OCI-LY1 (cell line): ENCODE results near the gene HTR4.

Experiments
- H2AFZ ChIP-seq: fragments of 200-600 bp; sonication (generic), shearing (Covaris generic); 2 replicates; pipeline ENCODE4 v1.6.0; 2014; ENCODE audit warnings: antibody characterized with exemption, mild to moderate bottlenecking, low read length
- H3F3A ChIP-seq: fragments of 200-600 bp; sonication (generic), shearing (Covaris generic); 2 replicates; pipeline ENCODE4 v1.6.0; 2014; ENCODE audit warnings: mild to moderate bottlenecking, antibody characterized with exemption, low read length, moderate library complexity; ENCODE audit not compliant: insufficient read depth
- H3K27ac ChIP-seq: fragments of 200-600 bp; sonication (generic); 2 replicates; pipeline ENCODE4 v1.5.1; 2014; ENCODE audit warnings: low read length, mixed run types, mild to moderate bottlenecking, low read depth; ENCODE audit not compliant: poor library complexity, severe bottlenecking
- H3K27me3 ChIP-seq: fragments of 200-600 bp; sonication (generic); 2 replicates; pipeline ENCODE4 v1.6.0; 2014; ENCODE audit warnings: antibody characterized with exemption, mild to moderate bottlenecking, low read length, moderate library complexity; ENCODE audit not compliant: insufficient read depth
- H3K36me3 ChIP-seq: fragments of 200-600 bp; sonication (generic); 2 replicates; pipeline ENCODE4 v1.6.1; 2014; ENCODE audit warnings: mild to moderate bottlenecking, antibody characterized with exemption, low read length, moderate library complexity, mixed read lengths; ENCODE audit not compliant: insufficient read depth
- H3K4me1 ChIP-seq: fragments of 200-600 bp; sonication (generic); 2 replicates; pipeline ENCODE4 v1.5.1; 2014; ENCODE audit warnings: mild to moderate bottlenecking, low read length, moderate library complexity; ENCODE audit not compliant: insufficient read depth, severe bottlenecking
- H3K4me2 ChIP-seq: fragments of 200-600 bp; sonication (generic), shearing (Covaris generic); 2 replicates; pipeline ENCODE4 v1.6.1; 2014; ENCODE audit warnings: low read length
- H3K4me3 ChIP-seq: fragments of 200-600 bp; sonication (generic); 2 replicates; pipeline ENCODE4 v1.5.1; 2014; ENCODE audit warnings: low read length, low read depth, mild to moderate bottlenecking, mixed read lengths; ENCODE audit not compliant: poor library complexity, severe bottlenecking
- H3K79me2 ChIP-seq: fragments of 200-600 bp; shearing (Covaris generic); 2 replicates; pipeline ENCODE4 v1.6.1; 2016; ENCODE audit warnings: mixed run types, low read length, mixed read lengths; ENCODE audit not compliant: insufficient read depth
- H3K9ac ChIP-seq: fragments of 200-600 bp; sonication (generic), shearing (Covaris generic); 2 replicates; pipeline ENCODE4 v1.6.1; 2014; ENCODE audit warnings: mild to moderate bottlenecking, low read length, mixed read lengths
- H3K9me2 ChIP-seq: fragments of 200-600 bp; sonication (generic), shearing (Covaris generic); 2 replicates; pipeline ENCODE4 v1.6.1; 2014; ENCODE audit warnings: low read depth, mild to moderate bottlenecking, low read length, mixed read lengths
- H3K9me3 ChIP-seq: fragments of 200-600 bp; shearing (Covaris generic); 2 replicates; pipeline ENCODE4 v1.6.1; 2014; ENCODE audit warnings: low read length, mixed read lengths
- H4K20me1 ChIP-seq: fragments of 200-600 bp; sonication (generic), shearing (Covaris generic); 2 replicates; pipeline ENCODE4 v1.6.0; 2016; ENCODE audit warnings: mild to moderate bottlenecking, low read length; ENCODE audit not compliant: insufficient read depth
- EZH2 ChIP-seq: fragments of 200-600 bp; sonication (generic), shearing (Covaris generic); IDR thresholded peaks from 2 replicates; pipeline ENCODE4 v1.8.0; 2017; ENCODE audit warnings: borderline replicate concordance, mixed run types, mild to moderate bottlenecking, antibody characterized with exemption, low read length, moderate library complexity, mixed read lengths
- TF ChIP-seq, protein P1 (sequence below): fragments of 200-600 bp; sonication (generic), shearing (Covaris generic); IDR thresholded peaks from 2 replicates; pipeline ENCODE4 v1.5.1; 2017; ENCODE audit warnings: mild to moderate bottlenecking, antibody characterized with exemption, low read length, moderate library complexity, mixed read lengths

HTR4 gene

DNA sequence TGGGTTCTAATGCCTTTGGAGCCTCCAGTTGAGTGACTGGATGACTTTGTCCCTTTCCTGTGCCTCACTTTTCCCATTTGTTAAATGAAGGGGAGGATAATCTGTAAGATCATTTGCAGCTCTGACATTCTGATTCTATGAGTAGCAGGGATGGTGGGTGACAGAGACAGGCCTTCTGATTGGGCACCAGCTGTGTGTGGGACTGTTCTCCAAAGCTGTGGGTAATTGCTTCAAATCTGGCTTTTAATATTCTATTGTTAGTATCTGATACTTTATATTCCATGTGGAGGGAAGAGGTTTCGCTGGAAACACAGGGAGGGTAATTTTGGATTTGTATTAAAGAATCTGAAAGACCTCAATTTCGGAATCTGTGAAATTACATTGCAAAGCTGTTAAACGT, 167.9 kb downstream of the HTR4 start:
- Histone ChIP-seq H3F3A (no peaks in the 10 kb centered on the region), H3K9ac (no peak overlapping the region), H3K4me2 (no peak overlapping the region), H3K36me3 (no peaks in the 10 kb centered on the region), H3K27ac (no peak overlapping the region), H3K79me2 (no peaks in the 10 kb centered on the region), H3K4me1 (peaks cover 5% of the 10 kb centered on the region), H3K9me3 (no peaks in the 10 kb centered on the region), H3K4me3 (no peak overlapping the region), H3K9me2 (no peaks in the 10 kb centered on the region), H4K20me1 (no peaks in the 10 kb centered on the region), H3K27me3 (no peaks in the 10 kb centered on the region; the same call in 1 of the 2 replicates), H2AFZ (no peak overlapping the region)
- no peak for TF ChIP-seq EZH2
- TF ChIP-seq, protein P1, sequence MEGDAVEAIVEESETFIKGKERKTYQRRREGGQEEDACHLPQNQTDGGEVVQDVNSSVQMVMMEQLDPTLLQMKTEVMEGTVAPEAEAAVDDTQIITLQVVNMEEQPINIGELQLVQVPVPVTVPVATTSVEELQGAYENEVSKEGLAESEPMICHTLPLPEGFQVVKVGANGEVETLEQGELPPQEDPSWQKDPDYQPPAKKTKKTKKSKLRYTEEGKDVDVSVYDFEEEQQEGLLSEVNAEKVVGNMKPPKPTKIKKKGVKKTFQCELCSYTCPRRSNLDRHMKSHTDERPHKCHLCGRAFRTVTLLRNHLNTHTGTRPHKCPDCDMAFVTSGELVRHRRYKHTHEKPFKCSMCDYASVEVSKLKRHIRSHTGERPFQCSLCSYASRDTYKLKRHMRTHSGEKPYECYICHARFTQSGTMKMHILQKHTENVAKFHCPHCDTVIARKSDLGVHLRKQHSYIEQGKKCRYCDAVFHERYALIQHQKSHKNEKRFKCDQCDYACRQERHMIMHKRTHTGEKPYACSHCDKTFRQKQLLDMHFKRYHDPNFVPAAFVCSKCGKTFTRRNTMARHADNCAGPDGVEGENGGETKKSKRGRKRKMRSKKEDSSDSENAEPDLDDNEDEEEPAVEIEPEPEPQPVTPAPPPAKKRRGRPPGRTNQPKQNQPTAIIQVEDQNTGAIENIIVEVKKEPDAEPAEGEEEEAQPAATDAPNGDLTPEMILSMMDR, result no peak

DNA sequence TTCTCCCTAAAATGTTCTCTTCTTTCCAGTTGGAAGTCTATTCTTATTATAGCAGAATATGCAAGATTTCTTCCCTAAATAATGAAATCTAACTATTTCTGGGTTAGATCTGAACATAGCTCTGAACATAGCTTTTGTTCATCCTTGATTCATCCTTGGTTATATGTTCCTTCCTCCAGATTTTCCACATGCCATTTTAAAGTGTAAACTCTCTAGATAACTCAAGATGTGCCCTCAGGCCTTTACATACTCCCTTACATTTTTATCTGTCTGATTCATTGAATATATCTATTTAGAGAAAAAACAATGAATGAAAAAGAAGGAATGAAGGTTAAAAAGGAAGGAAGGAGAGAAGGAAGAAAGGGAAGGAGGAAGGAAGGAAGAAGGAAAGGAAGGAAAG, 169.7 kb downstream of the HTR4 start:
- Histone ChIP-seq H3K4me1 (peaks cover 5% of the 10 kb centered on the region), H3K4me2 (no peak overlapping the region), H3K9me2 (no peaks in the 10 kb centered on the region), H3K9ac (no peak overlapping the region), H3K27ac (no peak overlapping the region), H3K36me3 (no peaks in the 10 kb centered on the region), H3K9me3 (no peaks in the 10 kb centered on the region), H4K20me1 (no peaks in the 10 kb centered on the region), H3K4me3 (no peak overlapping the region), H3K79me2 (no peaks in the 10 kb centered on the region), H2AFZ (no peak overlapping the region), H3F3A (no peaks in the 10 kb centered on the region), H3K27me3 (no peaks in the 10 kb centered on the region; the same call in 1 of the 2 replicates)
- TF ChIP-seq, protein P1, result no peak
- TF ChIP-seq EZH2, result no peak

DNA sequence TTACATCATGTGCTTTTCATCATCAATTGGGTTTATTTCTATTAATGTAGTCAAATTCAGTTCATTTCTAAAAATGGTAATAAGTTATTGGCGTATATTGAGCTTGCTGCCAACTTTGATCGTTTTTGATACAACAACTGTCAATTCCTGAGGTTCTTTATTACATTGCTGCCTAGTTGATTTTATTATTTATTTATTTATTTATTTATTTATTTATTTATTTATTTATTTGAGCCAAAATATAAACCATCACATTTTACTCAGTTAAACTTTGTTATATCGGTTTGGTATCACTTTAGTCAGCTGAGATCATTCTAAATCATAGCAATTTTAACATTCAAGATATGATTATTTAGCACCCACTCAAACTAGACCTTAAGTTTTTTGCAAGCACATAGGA, 170.6 kb downstream of the HTR4 start:
- no peaks in the 10 kb centered on the region; the same call in 1 of the 2 replicates for H3K27me3 ChIP-seq
- no peaks in the 10 kb centered on the region for H3K79me2 ChIP-seq
- H3K4me2 ChIP-seq, result no peak overlapping the region
- no peaks in the 10 kb centered on the region for H3F3A ChIP-seq
- H3K4me1 ChIP-seq, result peaks cover 5% of the 10 kb centered on the region
- no peak overlapping the region for H3K9ac ChIP-seq
- no peaks in the 10 kb centered on the region for H3K9me2 ChIP-seq
- H3K4me3 ChIP-seq, result no peak overlapping the region
- no peak overlapping the region for H3K27ac ChIP-seq
- no peak overlapping the region for H2AFZ ChIP-seq
- H3K36me3 ChIP-seq, result no peaks in the 10 kb centered on the region
- no peaks in the 10 kb centered on the region for H3K9me3 ChIP-seq
- H4K20me1 ChIP-seq, result no peaks in the 10 kb centered on the region
- TF ChIP-seq EZH2, result no peak
- TF ChIP-seq, protein P1, result no peak
